ENCODE measurements around the gene SCAPER. TPM values are rescaled to one million over a fixed set of nuclear protein-coding genes. Genes with fewer than 3 reads are reported as not detected.

SCAPER gene
- total RNA-seq, 1 experiment from 2014 or later, result 15.3 TPM

- no peaks in the 10 kb centered on the region for H3K4me1 ChIP-seq (ENCODE audit: control insufficient read depth, insufficient read depth, low read length)
- BruUV-seq (replicated peaks), result no TSS peak
- in situ Hi-C loops (cut with HindIII; ENCODE audit: low pct_unique_long_range_greater_than_20kb, low sequenced_read_pairs) (no loop called here), intact Hi-C loops (cut with micrococcal nuclease; ENCODE audit: unreplicated experiment) (no loop called here)
- H3K27me3 ChIP-seq (ENCODE audit: control insufficient read depth, insufficient read depth, low read length), result no peaks in the 10 kb centered on the region
- CTCF ChIA-PET, result no interaction called here
- DNase-seq (ENCODE audit: low read depth, low spot score) (no peak), ATAC-seq (no peak)
- H3K36me3 ChIP-seq (ENCODE audit: control insufficient read depth, insufficient read depth, low read length), result no peaks in the 10 kb centered on the region
- POLR2A ChIA-PET, result no interaction called here
- no peak overlapping the region for H3K4me3 ChIP-seq (ENCODE audit: low read depth in 2 of 2, low read length in 2 of 2)
- no peaks in the 10 kb centered on the region for H3K9me3 ChIP-seq (ENCODE audit: control insufficient read depth, insufficient read depth, low read depth, low read length)
- TF ChIP-seq, protein P1, sequence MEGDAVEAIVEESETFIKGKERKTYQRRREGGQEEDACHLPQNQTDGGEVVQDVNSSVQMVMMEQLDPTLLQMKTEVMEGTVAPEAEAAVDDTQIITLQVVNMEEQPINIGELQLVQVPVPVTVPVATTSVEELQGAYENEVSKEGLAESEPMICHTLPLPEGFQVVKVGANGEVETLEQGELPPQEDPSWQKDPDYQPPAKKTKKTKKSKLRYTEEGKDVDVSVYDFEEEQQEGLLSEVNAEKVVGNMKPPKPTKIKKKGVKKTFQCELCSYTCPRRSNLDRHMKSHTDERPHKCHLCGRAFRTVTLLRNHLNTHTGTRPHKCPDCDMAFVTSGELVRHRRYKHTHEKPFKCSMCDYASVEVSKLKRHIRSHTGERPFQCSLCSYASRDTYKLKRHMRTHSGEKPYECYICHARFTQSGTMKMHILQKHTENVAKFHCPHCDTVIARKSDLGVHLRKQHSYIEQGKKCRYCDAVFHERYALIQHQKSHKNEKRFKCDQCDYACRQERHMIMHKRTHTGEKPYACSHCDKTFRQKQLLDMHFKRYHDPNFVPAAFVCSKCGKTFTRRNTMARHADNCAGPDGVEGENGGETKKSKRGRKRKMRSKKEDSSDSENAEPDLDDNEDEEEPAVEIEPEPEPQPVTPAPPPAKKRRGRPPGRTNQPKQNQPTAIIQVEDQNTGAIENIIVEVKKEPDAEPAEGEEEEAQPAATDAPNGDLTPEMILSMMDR (IDR thresholded peaks at IDR 0.05), result no peak
- TF ChIP-seq SIN3A (IDR thresholded peaks at IDR 0.05; ENCODE audit: borderline replicate concordance, insufficient read depth, low read depth, low read length), result no peak
- no peak for TF ChIP-seq TCF7L2 (IDR thresholded peaks at IDR 0.05; ENCODE audit: low read depth, low read length)
- TF ChIP-seq REST (IDR thresholded peaks at IDR 0.05; ENCODE audit: insufficient read depth in 1 of 2, low read depth in 2 of 2, low read length in 1 of 2), result no peak
- no peak for TF ChIP-seq POLR2AphosphoS5 (IDR thresholded peaks at IDR 0.05; ENCODE audit: low read depth, low read length)
- no peak overlapping the region for H3K27ac ChIP-seq (ENCODE audit: low read length)
Observed at GRCh38 chr15:76526111-76526510, 379.0 kb downstream of the SCAPER start.

DNA sequence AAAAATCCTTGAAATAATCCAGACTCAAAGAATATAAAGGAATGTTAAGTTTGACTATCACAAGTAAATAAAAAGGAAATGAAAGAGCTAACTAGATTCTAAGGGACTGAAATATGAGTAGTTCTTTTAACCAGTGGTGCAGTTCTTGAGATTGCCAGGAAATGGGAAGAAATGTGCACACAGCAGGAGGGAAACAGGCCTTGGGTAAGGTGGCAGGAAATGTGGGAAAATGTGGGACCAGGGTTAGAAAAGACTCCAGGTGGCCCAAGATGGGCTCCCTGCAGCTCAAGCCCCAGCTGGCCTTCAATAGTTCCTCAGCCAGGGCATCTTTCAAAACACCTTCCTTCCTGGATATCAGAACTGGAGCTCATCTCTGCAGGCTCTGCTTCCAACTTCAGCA lies 387.2 kb downstream of the SCAPER start:
- BruUV-seq (replicated peaks), result no TSS peak
- Histone ChIP-seq H3K9me3 (ENCODE audit: control insufficient read depth, insufficient read depth, low read depth, low read length) (no peaks in the 10 kb centered on the region), H3K27ac (ENCODE audit: low read length) (no peak overlapping the region), H3K4me1 (ENCODE audit: control insufficient read depth, insufficient read depth, low read length) (no peaks in the 10 kb centered on the region), H3K27me3 (ENCODE audit: control insufficient read depth, insufficient read depth, low read length) (no peaks in the 10 kb centered on the region), H3K4me3 (ENCODE audit: low read depth in 2 of 2, low read length in 2 of 2) (no peak overlapping the region), H3K36me3 (ENCODE audit: control insufficient read depth, insufficient read depth, low read length) (no peaks in the 10 kb centered on the region)
- ATAC-seq (no peak), DNase-seq (ENCODE audit: low read depth, low spot score) (no peak)
- ChIA-PET POLR2A (interaction anchor here (0.6 kb wide), 1 partner anchor 64 kb away, joined by 3 read pairs; no protein-coding TSS in a partner anchor), CTCF (no interaction called here)
- TF ChIP-seq REST (IDR thresholded peaks at IDR 0.05; ENCODE audit: insufficient read depth in 1 of 2, low read depth in 2 of 2, low read length in 1 of 2) (no peak), TCF7L2 (IDR thresholded peaks at IDR 0.05; ENCODE audit: low read depth, low read length) (no peak), POLR2AphosphoS5 (IDR thresholded peaks at IDR 0.05; ENCODE audit: low read depth, low read length) (no peak), SIN3A (IDR thresholded peaks at IDR 0.05; ENCODE audit: borderline replicate concordance, insufficient read depth, low read depth, low read length) (no peak)
- TF ChIP-seq, protein P1 (IDR thresholded peaks at IDR 0.05), result no peak
- intact Hi-C loops (cut with micrococcal nuclease; ENCODE audit: unreplicated experiment) (no loop called here), in situ Hi-C loops (cut with HindIII; ENCODE audit: low pct_unique_long_range_greater_than_20kb, low sequenced_read_pairs) (no loop called here)
